Stomach (tissue), 4 donors: ENCODE measurements around the gene KRTAP29-1.

Source experiments
- POLR2AphosphoS5 ChIP-seq, 3 donors: sonication (generic); formaldehyde crosslinking; IDR thresholded peaks; one replicate each; pipeline ENCODE4 v1.6.1; 2016; ENCODE audit warnings: antibody characterized with exemption in 3 of 3
- TF ChIP-seq, protein P1 (sequence below), 7 experiments: fragments of 450-650 bp in 4 of 7; fragments of 200-600 bp in 3 of 7; sonication (generic) in 3 of 7; IDR thresholded peaks; one replicate each; pipeline ENCODE4 v1.5.1; 2016 to 2019; ENCODE audit warnings: antibody characterized with exemption in 7 of 7, control low read depth in 2 of 7, mild to moderate bottlenecking in 1 of 7

DNA sequence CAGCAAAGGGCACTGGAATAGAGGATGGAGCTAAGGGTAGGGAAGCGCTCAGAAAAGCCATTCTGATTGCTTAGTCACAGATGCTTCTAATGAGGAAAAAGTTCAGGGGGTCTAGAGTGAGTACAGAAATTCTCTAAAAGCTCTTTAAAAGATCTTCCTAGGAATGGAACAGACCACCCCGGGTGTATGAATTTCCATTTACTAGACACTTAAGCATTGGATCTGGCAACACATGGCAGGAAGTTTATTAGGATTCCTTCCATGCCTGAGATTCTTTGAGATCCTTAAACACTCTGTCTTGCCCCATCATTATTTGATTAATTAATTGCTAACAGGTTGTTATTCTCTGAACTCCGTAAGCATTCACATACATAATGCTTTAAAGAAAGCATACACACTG lies 18.6 kb downstream of the KRTAP29-1 start:
- TF ChIP-seq, protein P1, sequence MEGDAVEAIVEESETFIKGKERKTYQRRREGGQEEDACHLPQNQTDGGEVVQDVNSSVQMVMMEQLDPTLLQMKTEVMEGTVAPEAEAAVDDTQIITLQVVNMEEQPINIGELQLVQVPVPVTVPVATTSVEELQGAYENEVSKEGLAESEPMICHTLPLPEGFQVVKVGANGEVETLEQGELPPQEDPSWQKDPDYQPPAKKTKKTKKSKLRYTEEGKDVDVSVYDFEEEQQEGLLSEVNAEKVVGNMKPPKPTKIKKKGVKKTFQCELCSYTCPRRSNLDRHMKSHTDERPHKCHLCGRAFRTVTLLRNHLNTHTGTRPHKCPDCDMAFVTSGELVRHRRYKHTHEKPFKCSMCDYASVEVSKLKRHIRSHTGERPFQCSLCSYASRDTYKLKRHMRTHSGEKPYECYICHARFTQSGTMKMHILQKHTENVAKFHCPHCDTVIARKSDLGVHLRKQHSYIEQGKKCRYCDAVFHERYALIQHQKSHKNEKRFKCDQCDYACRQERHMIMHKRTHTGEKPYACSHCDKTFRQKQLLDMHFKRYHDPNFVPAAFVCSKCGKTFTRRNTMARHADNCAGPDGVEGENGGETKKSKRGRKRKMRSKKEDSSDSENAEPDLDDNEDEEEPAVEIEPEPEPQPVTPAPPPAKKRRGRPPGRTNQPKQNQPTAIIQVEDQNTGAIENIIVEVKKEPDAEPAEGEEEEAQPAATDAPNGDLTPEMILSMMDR (IDR thresholded peaks at IDR 0.05): no peak
- no peak for TF ChIP-seq POLR2AphosphoS5 (IDR thresholded peaks at IDR 0.05)
